IMR-90 (cell line): ENCODE measurements around the gene MPL. TPM values are rescaled to one million over a fixed set of nuclear protein-coding genes. Genes with fewer than 3 reads are reported as not detected.

Experiments
- ATAC-seq: fragments of 200-7000 bp; cut with Tn5 transposase; 2 replicates; pipeline ENCODE4 v1.9.1; 2020; ENCODE audit warnings: low read depth, mild to moderate bottlenecking, moderate library complexity
- Bru-seq: library from RNA; stranded (reverse); fragments of 400-500 nt; gene quantifications from one replicate; lab custom pipeline; 2021; lab: Mats Ljungman, UMichigan
- BruChase-seq, 2 experiments: library from RNA; stranded (reverse); fragments of 400-500 nt; gene quantifications; one replicate each; lab custom pipeline; 2021; lab: Mats Ljungman, UMichigan
- BruUV-seq: library from RNA; stranded (reverse); fragments of 400-500 nt; replicated peaks from 2 replicates; lab custom pipeline; 2021; lab: Mats Ljungman, UMichigan
- CTCF ChIA-PET: fragments of 300-600 bp; formaldehyde crosslinking; extraction: SDS; loops from one replicate; lab custom pipeline; 2021; ENCODE audit warnings: antibody characterized with exemption; lab: Yijun Ruan, JAX
- POLR2A ChIA-PET: fragments of 300-600 bp; sonication (Branson Sonifier 250); formaldehyde crosslinking; loops from one replicate; lab custom pipeline; 2022; ENCODE audit warnings: antibody characterized with exemption; ENCODE audit not compliant: unreplicated experiment; lab: Charles Lee
- DNase-seq: peaks from one replicate; pipeline ENCODE4 v3.0.0; 2013
- H2AFZ ChIP-seq: replicated peaks from 2 replicates; pipeline ENCODE3; 2013; ENCODE audit warnings: low read length, mild to moderate bottlenecking; ENCODE audit not compliant: poor library complexity
- H2AK5ac ChIP-seq: 2 replicates; pipeline ENCODE4 v1.6.1; 2013; ENCODE audit warnings: low read depth, low read length, inconsistent platforms
- H2AK9ac ChIP-seq: replicated peaks from 2 replicates; pipeline ENCODE3; 2013; ENCODE audit warnings: mild to moderate bottlenecking, low read depth, low read length, moderate library complexity; ENCODE audit not compliant: poor library complexity
- H2BK120ac ChIP-seq: 2 replicates; pipeline ENCODE4 v1.6.1; 2013; ENCODE audit warnings: low read depth, low read length, inconsistent platforms
- H2BK15ac ChIP-seq: 3 replicates; pipeline ENCODE4 v1.6.1; 2013; ENCODE audit warnings: low read depth, low read length, inconsistent platforms
- H2BK20ac ChIP-seq: 2 replicates; pipeline ENCODE4 v1.6.1; 2013; ENCODE audit warnings: low read depth, mild to moderate bottlenecking, inconsistent platforms, low read length, moderate library complexity
- H2BK5ac ChIP-seq: 2 replicates; pipeline ENCODE4 v1.6.1; 2013; ENCODE audit warnings: mild to moderate bottlenecking, low read depth, low read length, inconsistent platforms; ENCODE audit not compliant: poor library complexity, severe bottlenecking
- H3K14ac ChIP-seq: replicated peaks from 2 replicates; pipeline ENCODE4 v1.6.1; 2013; ENCODE audit warnings: low read depth, low read length, inconsistent platforms
- H3K18ac ChIP-seq: 2 replicates; pipeline ENCODE4 v1.6.1; 2013; ENCODE audit warnings: low read depth, low read length, control low read depth
- H3K23ac ChIP-seq: 2 replicates; pipeline ENCODE4 v1.6.1; 2013; ENCODE audit warnings: low read depth, low read length, inconsistent platforms
- H3K27ac ChIP-seq: 2 replicates; pipeline ENCODE4 v1.5.1; 2013; ENCODE audit warnings: mild to moderate bottlenecking, control low read depth, low read length; ENCODE audit not compliant: insufficient read depth
- H3K27me3 ChIP-seq: 2 replicates; pipeline ENCODE4 v1.6.1; 2013; ENCODE audit warnings: low read length; ENCODE audit not compliant: control insufficient read depth, insufficient read depth
- H3K36me3 ChIP-seq: 2 replicates; pipeline ENCODE4 v1.6.1; 2013; ENCODE audit warnings: low read length, mixed read lengths; ENCODE audit not compliant: control insufficient read depth, insufficient read depth
- H3K4ac ChIP-seq: 2 replicates; pipeline ENCODE4 v1.6.1; 2013; ENCODE audit warnings: low read depth, low read length, inconsistent platforms
- H3K4me1 ChIP-seq: 2 replicates; pipeline ENCODE4 v1.6.1; 2013; ENCODE audit warnings: low read length, mixed read lengths; ENCODE audit not compliant: control insufficient read depth, insufficient read depth
- H3K4me2 ChIP-seq: 2 replicates; pipeline ENCODE4 v1.6.1; 2013; ENCODE audit warnings: low read depth, mild to moderate bottlenecking, control low read depth, low read length, moderate library complexity
- H3K4me3 ChIP-seq: 2 replicates; pipeline ENCODE4 v1.5.1; 2013; ENCODE audit warnings: low read depth, mild to moderate bottlenecking, control low read depth, low read length, moderate library complexity; ENCODE audit not compliant: insufficient read depth
- H3K56ac ChIP-seq: 2 replicates; pipeline ENCODE4 v1.6.1; 2013; ENCODE audit warnings: low read length, inconsistent platforms; ENCODE audit not compliant: insufficient read depth; ENCODE audit errors: extremely low read depth
- H3K79me1 ChIP-seq, 2 experiments: 2 replicates each; pipeline ENCODE4 v1.6.1; 2013; ENCODE audit warnings: low read length in 2 of 2, inconsistent platforms in 1 of 2, low read depth in 1 of 2
- H3K9ac ChIP-seq: 2 replicates; pipeline ENCODE4 v1.6.1; 2013; ENCODE audit warnings: low read depth, low read length, control low read depth
- H3K9me1 ChIP-seq: 2 replicates; pipeline ENCODE4 v1.6.1; 2013; ENCODE audit warnings: low read length, inconsistent platforms; ENCODE audit not compliant: insufficient read depth
- H3K9me3 ChIP-seq: 2 replicates; pipeline ENCODE4 v1.6.1; 2013; ENCODE audit warnings: low read length; ENCODE audit not compliant: control insufficient read depth, insufficient read depth
- H4K20me1 ChIP-seq: 2 replicates; pipeline ENCODE4 v1.6.1; 2013; ENCODE audit warnings: low read length, inconsistent platforms; ENCODE audit not compliant: insufficient read depth
- H4K5ac ChIP-seq: 2 replicates; pipeline ENCODE4 v1.6.1; 2013; ENCODE audit warnings: mild to moderate bottlenecking, low read depth, low read length, control low read depth
- H4K8ac ChIP-seq, 2 experiments: 2 replicates each; pipeline ENCODE4 v1.6.1; 2013; ENCODE audit warnings: low read depth in 2 of 2, low read length in 2 of 2, control low read depth in 1 of 2, inconsistent platforms in 1 of 2
- H4K91ac ChIP-seq: 2 replicates; pipeline ENCODE4 v1.6.1; 2013; ENCODE audit warnings: low read depth, low read length, inconsistent platforms; ENCODE audit not compliant: insufficient read depth
- BHLHE40 ChIP-seq: fragments of 150-350 bp; IDR thresholded peaks from 2 replicates; pipeline ENCODE4 v1.6.1; 2016; ENCODE audit warnings: mild to moderate bottlenecking, low read depth, low read length
- CEBPB ChIP-seq: IDR thresholded peaks from 2 replicates; pipeline ENCODE4 v1.6.1; 2012; ENCODE audit warnings: low read depth, low read length, improper control_type of control experiment
- CHD1 ChIP-seq: IDR thresholded peaks from 2 replicates; pipeline ENCODE4 v1.6.1; 2012; ENCODE audit warnings: low read depth, low read length, improper control_type of control experiment
- MAFK ChIP-seq: IDR thresholded peaks from 2 replicates; pipeline ENCODE4 v1.6.1; 2012; ENCODE audit warnings: low read depth, low read length, improper control_type of control experiment
- MAZ ChIP-seq: IDR thresholded peaks from 2 replicates; pipeline ENCODE4 v1.6.1; 2012; ENCODE audit warnings: low read depth, mild to moderate bottlenecking, low read length, improper control_type of control experiment, moderate library complexity, borderline replicate concordance
- MXI1 ChIP-seq: IDR thresholded peaks from 2 replicates; pipeline ENCODE4 v1.6.1; 2012; ENCODE audit warnings: low read depth, mild to moderate bottlenecking, low read length, moderate library complexity, borderline replicate concordance
- NFE2L2 ChIP-seq: fragments of 150-350 bp; IDR thresholded peaks from 2 replicates; pipeline ENCODE4 v1.6.1; 2016; ENCODE audit warnings: low read depth, mild to moderate bottlenecking, low read length
- POLR2A ChIP-seq: IDR thresholded peaks from 2 replicates; pipeline ENCODE4 v1.6.1; 2012; ENCODE audit warnings: mild to moderate bottlenecking, low read depth, low read length
- RAD21 ChIP-seq: IDR thresholded peaks from 2 replicates; pipeline ENCODE4 v1.6.1; 2012; ENCODE audit warnings: low read length, improper control_type of control experiment
- RFX5 ChIP-seq: IDR thresholded peaks from 2 replicates; pipeline ENCODE4 v1.8.0; 2012; ENCODE audit warnings: low read depth, mild to moderate bottlenecking, low read length, moderate library complexity
- SMC3 ChIP-seq: fragments of 150-350 bp; IDR thresholded peaks from 2 replicates; pipeline ENCODE4 v1.6.1; 2016; ENCODE audit warnings: low read depth, mild to moderate bottlenecking, antibody characterized with exemption, low read length, moderate library complexity
- WGBS, 2 experiments: methylation state at CpG; one replicate each; pipeline versions ENCODE4 v1.1.5 to v1.1.7; 2013; ENCODE audit warnings: missing lambda C conversion rate in 2 of 2; ENCODE audit not compliant: insufficient read length in 1 of 2; ENCODE audit errors: extremely low coverage in 2 of 2; 5-methylcytosine and 5-hydroxymethylcytosine counted together
- dilution Hi-C: fragments of 300-500 bp; cut with HindIII; formaldehyde crosslinking; loops from one replicate; pipeline ENCODE4 v1.14.3; 2018; ENCODE audit warnings: low sequenced_read_pairs; ENCODE audit not compliant: unreplicated experiment
- in situ Hi-C: fragments of 300-500 bp; cut with MboI; formaldehyde crosslinking; loops from 3 replicates; pipeline ENCODE4 v1.14.3; 2019; ENCODE audit warnings: low sequenced_read_pairs, inconsistent platforms, mixed read lengths
- intact Hi-C: fragments of 100-400 bp; cut with micrococcal nuclease; formaldehyde crosslinking; loops from 2 replicates; pipeline ENCODE4 v1.10.0; 2022
- long read RNA-seq: library from polyadenylated mRNA; unstranded; transcript quantifications from one replicate; pipeline ENCODE4 v2.0.0, GENCODE V29; 2021; ENCODE audit not compliant: unreplicated experiment
- polyA plus RNA-seq, 3 experiments: library from polyadenylated mRNA; depleted of rRNA; stranded (reverse); fragments of >200 nt; gene quantifications; 2 replicates each; pipeline ENCODE4 v1.2.3, GENCODE V29; 2012; ENCODE audit warnings: low replicate concordance in 1 of 3
- total RNA-seq: library from RNA; depleted of rRNA; stranded (reverse); fragments of >200 nt; gene quantifications from 2 replicates; pipeline ENCODE4 v1.2.3, GENCODE V29; 2012; rRNA removed
- TF ChIP-seq, protein P1 (sequence below): fragments of 150-350 bp; IDR thresholded peaks from 2 replicates; pipeline ENCODE4 v1.6.1; 2016; ENCODE audit warnings: low read depth, mild to moderate bottlenecking, low read length, moderate library complexity, borderline replicate concordance

Gene MPL
- total RNA-seq (not detected in 2 replicates), polyA plus RNA-seq (2012; rRNA removed) (0.12 TPM in 1 of 2 replicates, not detected in the other), Bru-seq, nascent RNA (not detected), BruChase-seq, experiment 1, labeled RNA remaining after a 6-hour chase (percentile 11 among the genes with signal in this experiment), BruChase-seq, experiment 2, labeled RNA remaining after a 2-hour chase (percentile 9 among the genes with signal in this experiment)
- 0.02 TPM in 1 of 2 replicates, not detected in the other for polyA plus RNA-seq (2012; cell fraction: cytosol; rRNA removed)
- polyA plus RNA-seq (2012; cell fraction: nucleus; rRNA removed; ENCODE audit: low replicate concordance): not detected in 2 replicates
- long read RNA-seq: 0 reads

DNA sequence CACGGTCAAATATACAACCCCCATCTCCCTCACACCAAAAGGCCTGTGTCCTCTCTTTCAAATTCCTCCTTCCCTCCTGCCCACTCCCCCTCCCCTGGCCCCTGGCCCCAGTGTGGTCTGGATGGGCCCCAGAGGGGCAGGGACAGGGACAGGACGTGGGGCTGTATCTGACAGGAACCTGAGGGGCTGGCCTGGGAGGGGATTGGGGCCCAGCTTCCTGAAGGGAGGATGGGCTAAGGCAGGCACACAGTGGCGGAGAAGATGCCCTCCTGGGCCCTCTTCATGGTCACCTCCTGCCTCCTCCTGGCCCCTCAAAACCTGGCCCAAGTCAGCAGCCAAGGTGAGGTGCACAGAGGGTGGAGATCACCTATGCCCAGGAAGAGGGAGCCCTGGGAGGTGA lies at the start of gene MPL:
TSS of gene MPL (plus strand) at position 231 of the 400 bp plus-strand sequence. CDS start at position 262, 31 bp downstream.
- no peaks in the 10 kb centered on the region for H3K9me1 ChIP-seq
- intact Hi-C loops: no loop called here
- no TSS peak for BruUV-seq
- H3K4me2 ChIP-seq: no peak within 1 kb of the TSS
- H4K91ac ChIP-seq: no peak within 1 kb of the TSS
- H3K36me3 ChIP-seq: no peaks in the 10 kb centered on the region
- no peak within 1 kb of the TSS for H2BK120ac ChIP-seq
- H3K18ac ChIP-seq: no peak within 1 kb of the TSS
- H2BK20ac ChIP-seq: no peak within 1 kb of the TSS
- TF ChIP-seq MXI1 (no peak), SMC3 (no peak), CEBPB (no peak), POLR2A (no peak), CHD1 (no peak), MAZ (no peak), BHLHE40 (no peak), NFE2L2 (no peak), RFX5 (no peak), MAFK (no peak), RAD21 (no peak)
- TF ChIP-seq, protein P1, sequence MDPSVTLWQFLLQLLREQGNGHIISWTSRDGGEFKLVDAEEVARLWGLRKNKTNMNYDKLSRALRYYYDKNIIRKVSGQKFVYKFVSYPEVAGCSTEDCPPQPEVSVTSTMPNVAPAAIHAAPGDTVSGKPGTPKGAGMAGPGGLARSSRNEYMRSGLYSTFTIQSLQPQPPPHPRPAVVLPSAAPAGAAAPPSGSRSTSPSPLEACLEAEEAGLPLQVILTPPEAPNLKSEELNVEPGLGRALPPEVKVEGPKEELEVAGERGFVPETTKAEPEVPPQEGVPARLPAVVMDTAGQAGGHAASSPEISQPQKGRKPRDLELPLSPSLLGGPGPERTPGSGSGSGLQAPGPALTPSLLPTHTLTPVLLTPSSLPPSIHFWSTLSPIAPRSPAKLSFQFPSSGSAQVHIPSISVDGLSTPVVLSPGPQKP: no peak
- H3K4me1 ChIP-seq: no peaks in the 10 kb centered on the region
- H2AFZ ChIP-seq: peak within 1 kb of the TSS; percentile 37
- no peak within 1 kb of the TSS for H3K23ac ChIP-seq
- ChIA-PET CTCF (no interaction called here), POLR2A (no interaction called here)
- no peak within 1 kb of the TSS for H3K27ac ChIP-seq
- no peak within 1 kb of the TSS for H3K4ac ChIP-seq
- H2BK15ac ChIP-seq: no peak within 1 kb of the TSS
- no peak within 1 kb of the TSS for H3K14ac ChIP-seq
- DNase-seq (no peak), ATAC-seq (no peak)
- in situ Hi-C loops: no loop called here
- H3K4me3 ChIP-seq: no peak within 1 kb of the TSS
- no peaks in the 10 kb centered on the region for H3K79me1 ChIP-seq
- dilution Hi-C loops: no loop called here
- H4K5ac ChIP-seq: no peak within 1 kb of the TSS
- H2AK5ac ChIP-seq: no peak within 1 kb of the TSS
- H3K9ac ChIP-seq: no peak within 1 kb of the TSS
- no peaks in the 10 kb centered on the region for H4K20me1 ChIP-seq
- H2AK9ac ChIP-seq: peak within 1 kb of the TSS; percentile 11
- no peaks in the 10 kb centered on the region for H3K9me3 ChIP-seq
- H4K8ac ChIP-seq: no peak within 1 kb of the TSS
- no CpG with 5 or more reads among the region's 3 CpGs for WGBS, 2 experiments
- H2BK5ac ChIP-seq: no peak within 1 kb of the TSS
- H3K27me3 ChIP-seq: peaks cover 13% of the 10 kb centered on the region
- H3K56ac ChIP-seq: no peak within 1 kb of the TSS
